GM21447 (cell line): ENCODE measurements around the gene CRTAC1.

Source experiments
- ATAC-seq: cut with Tn5 transposase; IDR thresholded peaks from one replicate; pipeline ENCODE4 v1.9.1; 2021; ENCODE audit not compliant: unreplicated experiment

Gene CRTAC1

DNA sequence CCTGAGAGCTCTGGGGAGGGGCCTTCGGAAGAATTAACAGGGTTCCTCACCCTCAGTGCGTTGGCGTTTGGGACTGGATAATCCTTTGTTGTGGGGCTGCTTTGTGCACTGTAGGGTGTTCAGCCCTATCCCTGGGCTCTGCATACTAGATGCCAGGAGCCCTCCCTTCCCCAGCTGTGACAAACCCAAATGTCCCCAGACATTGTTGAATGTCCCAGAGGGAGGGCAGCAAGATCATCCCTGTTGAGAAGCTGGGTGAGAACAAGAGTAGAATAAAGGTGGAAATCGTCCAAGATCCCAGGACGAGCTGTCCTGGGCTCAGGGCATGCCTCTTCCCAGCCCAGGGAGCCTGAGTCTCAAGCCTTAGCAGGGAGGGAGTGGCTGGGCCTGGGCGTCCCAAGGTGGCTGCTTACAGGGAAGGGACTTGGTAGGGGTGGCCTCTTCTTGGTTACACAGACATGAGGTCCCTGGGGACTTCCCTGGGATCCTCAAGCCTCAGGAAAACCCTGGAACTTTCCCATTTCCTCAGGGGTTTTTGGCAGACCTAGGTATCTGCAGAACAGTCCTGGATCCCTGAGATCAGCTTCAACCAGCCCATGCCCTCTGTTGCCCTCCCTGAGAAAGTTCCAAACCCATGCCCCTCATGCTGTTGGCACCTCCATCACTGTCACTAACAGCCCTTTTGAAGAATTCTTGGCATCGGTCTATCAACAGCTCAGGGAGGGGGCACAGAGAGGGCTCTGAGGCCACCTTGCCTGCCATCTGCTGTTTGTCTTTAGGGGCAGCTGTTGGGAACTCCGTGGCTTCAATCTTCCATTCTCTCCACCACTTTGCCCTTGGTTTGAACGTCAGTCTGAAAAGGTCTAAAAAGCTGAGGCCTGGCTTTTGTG, 127.0 kb downstream of the CRTAC1 start:
- ATAC-seq: no peak

DNA sequence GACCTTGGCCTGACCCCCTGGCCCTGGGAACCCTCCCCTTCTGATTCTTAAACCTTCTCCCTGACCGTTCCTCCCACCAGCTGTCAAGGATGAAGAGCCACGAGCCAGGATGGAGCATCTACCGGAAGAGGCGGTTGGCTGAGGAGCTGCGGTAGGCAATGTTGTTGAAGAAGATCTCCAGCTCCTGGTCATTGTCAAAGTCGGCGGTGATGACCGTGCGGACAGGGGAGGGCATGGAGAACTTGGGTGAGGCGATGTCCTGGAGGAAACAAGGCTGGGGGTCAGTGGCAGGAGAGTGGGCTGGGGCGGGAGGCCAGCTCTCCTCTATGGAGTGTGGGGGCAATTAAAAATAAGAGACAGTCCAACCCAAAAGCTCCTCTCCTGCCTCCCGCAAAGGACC, 129.0 kb downstream of the CRTAC1 start:
- ATAC-seq: no peak

DNA sequence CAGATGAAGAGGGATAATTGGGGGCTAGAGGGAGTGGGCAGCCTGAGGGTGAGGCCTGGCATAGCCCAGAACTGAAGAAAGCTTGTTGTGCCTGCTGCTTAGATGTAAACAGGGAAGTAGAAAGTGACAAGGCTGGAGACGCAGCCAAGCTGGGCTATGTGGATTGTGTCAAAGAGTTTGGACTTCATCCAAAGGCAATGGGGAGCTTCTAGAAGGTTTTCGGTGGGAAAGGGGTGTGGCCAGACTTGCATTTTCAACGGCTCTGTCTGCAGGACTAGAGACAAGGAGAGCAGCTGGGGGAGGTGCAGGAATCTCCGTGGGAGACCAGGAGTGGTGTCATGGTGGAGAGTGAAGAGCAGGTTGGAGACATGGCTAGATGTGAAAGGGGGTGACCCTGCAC, 132.0 kb downstream of the CRTAC1 start:
- ATAC-seq: no peak

DNA sequence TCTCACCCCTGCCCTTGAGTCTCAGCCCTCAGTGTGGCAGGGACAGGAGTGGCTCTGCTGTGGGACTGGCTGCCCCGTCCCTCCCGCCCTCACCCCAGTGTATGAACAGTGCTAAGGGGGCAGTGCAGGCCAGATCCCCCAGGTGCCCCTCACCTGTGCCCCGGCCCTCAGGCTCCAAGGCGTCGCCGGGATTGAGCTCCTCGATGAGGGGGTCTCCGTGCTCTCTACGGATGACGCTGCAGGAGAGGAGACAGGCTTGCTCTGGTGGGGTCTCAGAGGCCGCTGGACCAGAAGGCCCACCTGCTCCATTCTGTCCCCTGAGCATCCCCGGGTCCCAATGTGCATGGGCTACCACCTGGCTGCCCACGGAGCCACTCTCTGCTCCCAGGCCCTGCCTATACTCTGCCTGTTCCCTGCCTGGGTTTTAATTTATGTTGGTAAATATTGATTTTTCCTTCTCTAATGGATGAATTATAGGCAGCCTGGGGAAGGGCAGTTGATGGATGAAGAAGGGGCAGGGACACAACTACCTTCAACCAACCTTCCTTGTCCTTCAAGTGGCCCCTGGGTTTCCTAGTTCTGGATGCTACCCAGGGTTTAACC, 133.6 kb downstream of the CRTAC1 start:
- no peak for ATAC-seq

DNA sequence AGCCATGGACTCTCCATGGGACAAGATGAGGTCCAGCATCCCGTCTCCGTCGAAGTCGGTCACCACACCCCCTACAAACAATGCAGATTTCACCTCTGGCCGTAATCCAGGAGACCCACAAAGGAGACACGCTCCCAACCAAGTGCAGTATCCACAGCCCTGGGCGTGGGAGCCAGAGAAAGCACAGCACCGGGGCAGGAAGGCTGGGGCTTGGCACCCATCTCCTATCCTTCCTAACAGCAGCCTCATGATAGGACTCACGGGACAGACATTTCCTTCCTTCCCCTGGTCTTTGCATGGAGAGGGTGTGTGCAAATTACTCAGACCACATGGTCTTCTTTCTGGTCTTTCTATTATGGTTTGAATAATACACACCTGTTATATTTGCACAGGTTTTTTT, 134.5 kb downstream of the CRTAC1 start:
- ATAC-seq: no peak

DNA sequence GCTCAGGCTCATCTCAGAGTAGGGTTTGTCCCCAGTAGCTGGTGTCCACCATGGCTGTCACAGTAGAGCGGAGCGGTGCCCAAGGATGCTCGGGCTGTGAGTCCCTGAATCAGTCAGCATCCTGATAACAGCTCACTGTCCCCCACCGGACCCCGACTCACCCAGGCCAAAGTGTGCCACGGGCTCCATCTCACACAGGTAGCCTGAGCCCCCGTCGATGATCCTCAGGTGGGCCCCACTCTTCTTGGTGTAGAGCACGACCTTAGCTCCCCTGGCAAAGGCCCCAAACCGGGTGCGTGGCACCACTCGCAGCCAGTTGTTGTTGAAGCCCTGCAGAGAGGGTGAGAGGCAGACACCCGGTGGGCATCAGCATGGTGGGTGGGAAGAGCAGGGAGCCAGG, 135.3 kb downstream of the CRTAC1 start:
- no peak for ATAC-seq

- ATAC-seq: no peak
These were observed 136.3 kb downstream of the CRTAC1 start for GRCh38 chr10:97894092-97894491.

DNA sequence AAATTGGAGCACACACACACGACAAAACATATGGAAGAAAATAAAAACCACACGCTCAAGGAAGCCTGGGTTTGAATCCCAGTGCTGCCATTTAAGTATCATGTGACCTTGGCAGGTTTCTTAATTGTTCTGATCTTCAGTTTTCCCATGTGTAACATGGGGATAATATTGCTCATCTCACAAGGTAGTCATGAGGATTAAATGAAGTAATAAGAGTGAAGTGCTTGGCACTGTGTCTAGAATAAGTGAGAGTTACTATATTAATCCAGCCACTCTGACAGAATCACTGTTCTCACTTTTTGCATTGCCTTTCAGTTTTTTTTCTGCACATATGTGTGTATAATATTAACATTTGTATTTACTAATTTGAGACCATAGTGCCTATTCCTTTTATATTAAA, 137.5 kb downstream of the CRTAC1 start:
- ATAC-seq: no peak

DNA sequence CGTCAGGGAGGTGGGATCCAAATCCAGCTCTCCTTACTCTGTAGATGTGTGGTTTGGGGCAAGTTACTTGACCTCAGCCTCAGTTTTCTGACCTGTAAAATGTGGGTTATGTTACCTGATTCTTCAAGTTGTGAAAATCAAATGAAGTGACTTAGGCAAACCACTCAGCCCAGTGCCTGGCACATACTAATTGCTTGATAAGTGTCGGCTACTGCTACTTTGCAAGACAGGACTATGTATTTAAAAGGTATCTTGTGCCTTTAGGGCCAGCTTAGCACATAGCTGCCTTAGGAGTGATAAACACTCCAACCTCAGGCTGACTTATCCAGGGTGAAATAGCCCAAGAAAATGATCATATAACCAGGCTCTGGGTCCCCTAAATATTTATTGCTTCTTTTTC, 137.9 kb downstream of the CRTAC1 start:
- ATAC-seq: no peak

DNA sequence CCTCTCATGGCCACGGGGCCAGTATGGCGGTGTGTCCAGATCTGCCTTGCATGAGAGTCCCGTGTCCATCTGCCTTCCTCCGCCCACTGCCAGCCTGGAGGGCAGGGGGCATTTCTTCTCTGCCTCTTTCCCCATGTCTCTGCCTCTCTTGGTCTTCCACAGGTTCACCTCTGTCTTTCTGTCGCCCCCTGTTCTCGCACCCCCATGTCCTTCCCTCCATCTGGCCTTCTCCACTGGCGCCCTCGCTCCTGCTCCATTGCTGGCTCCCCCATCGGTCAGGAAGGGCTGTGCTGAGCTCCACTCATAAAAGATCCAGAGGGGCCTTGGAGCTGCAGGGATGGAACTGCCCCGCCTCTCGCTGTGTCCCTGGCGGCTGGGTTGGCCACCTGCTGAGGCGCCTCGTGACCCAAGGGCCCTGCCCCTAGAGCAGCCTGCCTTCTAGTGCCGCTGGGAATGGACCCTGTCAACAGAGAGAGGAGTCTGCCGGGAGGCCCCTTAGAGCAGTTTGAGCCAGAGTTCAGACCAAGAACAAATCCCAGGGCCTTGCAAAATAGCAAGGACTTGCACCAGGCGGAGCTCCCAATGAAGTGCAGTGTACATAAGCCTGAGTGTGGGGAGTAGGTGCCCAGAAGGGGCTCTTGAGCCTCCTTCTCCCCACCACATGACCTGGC, 138.8 kb downstream of the CRTAC1 start:
- ATAC-seq: no peak

DNA sequence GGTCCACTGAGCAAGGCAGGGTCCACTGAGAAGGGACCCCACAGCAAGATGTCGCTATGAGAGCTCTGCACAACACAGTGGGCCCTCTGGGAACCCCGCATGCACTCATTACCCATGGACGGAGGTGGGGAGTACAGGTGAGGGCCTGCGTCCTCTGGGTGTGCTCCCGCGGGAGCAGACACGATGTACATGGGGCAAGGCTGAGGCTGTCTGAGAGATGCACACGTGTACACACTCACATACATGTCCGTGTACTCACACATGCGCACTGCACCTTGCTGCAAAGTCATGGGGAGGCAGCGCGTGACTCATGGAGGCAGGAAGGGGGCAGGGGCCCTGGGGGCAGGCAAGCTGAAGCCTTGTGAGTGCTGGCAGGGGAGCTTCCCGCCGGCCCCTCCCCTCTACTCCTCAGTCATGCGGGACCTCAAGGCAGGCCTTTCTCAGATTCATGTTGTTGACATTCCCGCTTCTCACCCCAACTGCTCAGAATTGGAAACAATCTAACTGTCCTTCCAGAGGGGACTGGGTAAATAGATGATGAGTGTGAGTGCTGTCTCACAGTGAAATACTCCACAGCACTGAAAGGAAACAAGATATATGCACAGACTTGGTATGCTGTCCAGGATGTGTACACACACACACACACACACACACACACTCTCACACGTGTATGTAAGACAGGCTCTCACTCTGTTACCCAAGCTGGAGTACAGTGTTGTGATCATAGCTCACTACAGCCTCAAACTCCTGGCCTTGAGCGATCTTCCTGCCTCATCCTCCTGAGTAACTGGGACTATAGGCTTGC, 140.8 kb downstream of the CRTAC1 start:
- no peak for ATAC-seq

DNA sequence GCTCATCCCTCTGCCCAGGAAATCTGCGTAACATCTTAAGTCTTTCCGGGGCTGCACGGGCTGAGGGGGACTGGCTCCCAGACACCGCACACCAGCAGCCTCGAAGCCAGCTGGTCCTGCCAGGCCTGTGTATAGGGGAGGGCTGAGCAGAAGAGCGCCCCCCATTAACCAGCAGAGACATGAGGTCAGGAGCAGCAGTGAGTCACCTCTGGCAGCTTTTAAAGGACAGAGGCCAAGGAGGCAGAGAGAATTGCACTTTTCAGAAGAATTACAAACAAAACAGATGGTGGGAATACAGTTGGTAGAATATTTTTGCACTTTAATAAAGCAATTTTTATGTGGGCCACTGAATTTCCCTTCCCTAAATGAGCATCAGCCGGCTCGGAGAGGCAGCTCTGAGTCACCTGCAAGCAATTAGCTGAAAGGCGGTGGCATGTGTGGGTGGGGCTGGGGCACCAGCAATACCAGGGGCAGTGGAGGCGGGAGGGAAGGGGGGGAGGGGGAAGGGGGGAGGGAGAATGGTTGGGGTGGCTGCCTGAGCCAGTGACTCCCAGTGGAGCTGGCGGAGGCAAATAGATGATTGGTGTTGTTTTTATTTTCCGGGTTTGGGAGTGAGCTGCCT, 141.7 kb downstream of the CRTAC1 start:
- ATAC-seq: no peak

GRCh38 chr10:97888134-97888533, 142.3 kb downstream of the CRTAC1 start:
- no peak for ATAC-seq

GRCh38 chr10:97887399-97887798, 143.0 kb downstream of the CRTAC1 start:
- no peak for ATAC-seq

DNA sequence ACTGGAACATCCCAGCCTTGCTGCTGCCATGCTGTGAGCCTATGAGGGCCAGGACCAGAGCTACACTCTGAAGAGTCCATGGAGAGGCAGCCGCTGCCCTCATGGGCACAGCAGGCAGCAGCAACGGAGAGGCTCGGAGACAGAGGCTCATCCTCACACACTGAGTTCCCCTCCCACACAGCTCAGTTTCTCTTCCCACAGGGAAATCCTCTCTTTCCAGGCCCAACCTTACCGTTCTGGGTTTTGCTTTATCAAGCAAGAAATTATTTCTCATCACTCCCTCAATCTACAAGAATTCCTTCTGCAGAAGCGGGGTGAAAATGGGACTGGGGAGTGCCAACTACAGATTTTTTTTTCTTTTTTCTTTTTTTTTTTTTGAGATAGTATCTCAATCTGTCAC, 144.1 kb downstream of the CRTAC1 start:
- no peak for ATAC-seq

GRCh38 chr10:97883092-97883485, 147.3 kb downstream of the CRTAC1 start:
- no peak for ATAC-seq

DNA sequence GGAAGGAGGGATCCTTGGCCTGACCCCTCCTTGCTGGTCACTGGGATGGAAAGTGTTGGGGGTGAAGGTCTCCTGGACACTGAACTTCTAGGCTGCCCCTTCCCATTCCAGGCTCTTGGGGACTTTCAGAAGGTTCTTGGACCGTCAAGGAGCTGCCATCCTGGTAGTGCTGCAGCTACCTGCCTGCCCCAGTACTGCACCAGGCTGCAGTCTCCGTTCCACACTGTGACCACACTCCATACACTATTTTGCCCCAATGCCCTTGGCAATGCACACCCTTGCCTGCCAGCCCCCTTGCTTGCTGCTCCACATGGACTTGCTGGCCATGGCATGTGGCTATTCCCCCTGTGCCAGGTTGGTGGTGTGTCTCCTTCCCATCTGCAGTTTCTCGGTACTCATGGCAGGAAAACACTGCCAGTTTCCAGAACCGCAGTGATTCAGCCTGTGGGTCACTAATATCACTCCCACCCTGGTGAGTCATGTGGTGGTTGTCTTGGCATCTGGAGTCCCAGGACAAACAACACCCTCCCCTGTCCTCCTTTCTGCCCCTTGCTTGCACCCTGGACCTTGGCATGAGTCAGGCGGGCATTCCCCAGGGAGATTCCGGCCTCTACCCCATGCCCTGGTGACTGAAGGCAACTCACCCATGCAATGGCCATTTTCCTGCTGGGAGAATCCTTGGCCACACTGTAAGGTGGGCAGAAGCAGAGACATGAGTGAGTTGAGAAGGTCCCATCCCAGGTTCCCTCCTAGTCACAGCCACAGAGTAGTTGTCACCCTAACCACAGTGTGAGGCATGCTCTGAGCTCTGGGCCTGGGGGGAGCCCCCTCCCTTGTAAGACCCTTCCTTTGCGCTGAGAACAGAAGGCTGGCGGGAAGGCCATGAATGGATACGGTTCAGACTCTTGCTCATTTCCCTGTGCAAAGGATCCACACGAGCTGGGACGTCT, 148.0 kb downstream of the CRTAC1 start:
- no peak for ATAC-seq

DNA sequence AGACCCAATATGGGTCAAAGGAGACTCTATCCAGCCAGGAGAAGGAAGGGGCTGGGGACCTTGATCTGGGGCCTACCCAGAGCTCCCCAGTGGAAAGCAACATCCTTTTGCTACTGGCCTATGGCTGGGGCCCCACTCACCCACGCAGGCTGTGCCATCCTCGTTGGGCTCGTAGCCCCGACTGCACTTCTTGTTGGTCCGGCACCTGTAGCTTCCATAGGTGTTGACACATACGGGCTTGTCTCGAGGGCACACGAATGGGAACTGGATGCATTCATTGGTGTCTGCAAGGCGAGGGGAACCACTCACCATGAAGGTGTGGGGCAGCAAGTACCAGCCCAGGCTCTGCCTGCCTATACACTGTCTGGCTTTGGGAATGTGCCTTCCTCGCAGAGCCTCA, 150.3 kb downstream of the CRTAC1 start:
- ATAC-seq: no peak

GRCh38 chr10:97879241-97879640, 151.2 kb downstream of the CRTAC1 start:
- ATAC-seq: no peak

DNA sequence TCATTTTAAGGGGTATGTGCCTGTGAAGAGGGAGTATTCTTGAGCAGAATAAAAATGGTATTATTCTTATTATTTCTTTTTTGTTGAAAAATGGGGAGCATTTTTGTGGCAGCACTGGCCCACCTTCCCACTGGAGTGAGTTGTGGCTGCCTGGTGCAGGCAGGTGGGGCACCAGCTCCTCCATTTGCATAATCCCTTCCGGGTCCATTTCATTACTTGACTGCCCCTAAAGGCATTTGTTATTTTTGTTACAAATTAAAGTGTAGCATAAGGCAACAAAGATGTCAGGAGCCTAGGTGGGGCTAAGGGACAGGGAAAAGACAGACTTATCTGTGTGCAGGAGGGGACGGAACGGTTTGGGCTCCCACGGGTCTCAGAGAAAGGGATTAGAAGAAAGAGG, 154.0 kb downstream of the CRTAC1 start:
- ATAC-seq: no peak
